ENCODE data around the gene ZNRF1. TPM values are rescaled to one million over a fixed set of nuclear protein-coding genes. Genes with fewer than 3 reads are reported as not detected.

The ZNRF1 gene
- total and polyA plus RNA-seq, 2 of the 8 experiments (the other 6 are each of a cell fraction or from before 2014, with no cell fraction given): 33.5 to 52.9 TPM

DNA sequence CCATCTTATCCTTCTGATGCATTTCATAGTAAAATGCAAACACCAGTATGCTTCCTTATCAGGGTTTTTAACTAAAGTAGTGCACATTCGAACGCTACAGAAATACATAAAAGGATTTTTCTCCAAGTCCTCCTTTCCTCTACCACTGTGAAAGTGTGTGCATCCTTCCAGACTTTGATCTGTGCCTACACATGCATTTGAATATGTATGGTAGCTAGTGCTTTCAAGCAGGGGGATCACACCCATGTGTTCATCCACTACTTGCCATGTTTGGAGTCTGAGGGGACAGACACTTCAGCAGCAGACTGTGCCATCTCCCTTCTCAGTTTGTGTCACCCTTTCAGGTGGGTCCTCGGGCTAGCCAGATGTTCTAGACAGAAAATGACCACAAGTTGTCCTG is 102.8 kb downstream of the ZNRF1 start:
- no peak overlapping the region for H3K23ac ChIP-seq (ENCODE audit: insufficient read length)

More for the DNA sequence above, 102.8 kb downstream of the ZNRF1 start:
- Histone ChIP-seq H3K9me3 (ENCODE audit: insufficient read depth in 2 of 2, low read depth in 1 of 2, low read length in 1 of 2) (no peaks in the 10 kb centered on the region), H3K79me1 (ENCODE audit: low read depth, low read length) (peaks cover 23% of the 10 kb centered on the region), H4K8ac (ENCODE audit: extremely low read depth, insufficient read depth, low read length) (no peak overlapping the region), H2BK5ac (ENCODE audit: low read depth, low read length) (no peak overlapping the region), H3K23me2 (ENCODE audit: low read depth, low read length) (no peaks in the 10 kb centered on the region; the same call in 1 of the 2 replicates), H3K14ac (ENCODE audit: insufficient read length) (no peak overlapping the region), H3K4me2 (ENCODE audit: insufficient read depth in 1 of 2, low read depth in 2 of 2, low read length in 2 of 2) (no peak overlapping the region), H2BK15ac (ENCODE audit: low read length) (no peak overlapping the region), H2BK120ac (replicated peaks; ENCODE audit: low read depth, low read length) (no peak overlapping the region), H3K4me3 (ENCODE audit: extremely low read depth in 1 of 4, insufficient read depth in 2 of 4, low read depth in 3 of 4, low read length in 4 of 4) (no peak overlapping the region), H2BK20ac (ENCODE audit: low read length) (no peak overlapping the region), H2AFZ (ENCODE audit: low read length) (no peak overlapping the region), H4K20me1 (replicated peaks in 1 of 2; ENCODE audit: control insufficient read depth in 1 of 2, insufficient read depth in 2 of 2, low read length in 2 of 2) (peaks cover 10 to 13% of the 10 kb centered on the region in 2 experiments), H3K9ac (replicated peaks in 1 of 4; ENCODE audit: extremely low read depth in 1 of 4, low read depth in 3 of 4, low read length in 3 of 4) (no peak overlapping the region), H4K5ac (ENCODE audit: insufficient read length, low read depth, low read length) (no peak overlapping the region), H3K79me2 (ENCODE audit: control insufficient read depth in 1 of 2, insufficient read depth in 2 of 2, low read length in 2 of 2) (peaks cover 0 to 28% of the 10 kb centered on the region in 2 experiments; a peak in 1 of 4 replicates), H3K36me3 (ENCODE audit: control insufficient read depth in 2 of 4, insufficient read depth in 4 of 4, low read length in 3 of 4) (peaks cover 0 to 4% (median 0%) of the 10 kb centered on the region in 4 experiments; a peak in 1 of 8 replicates), H3K27me3 (replicated peaks in 1 of 4; ENCODE audit: control insufficient read depth in 3 of 4, extremely low read depth in 1 of 4, insufficient read depth in 3 of 4, low read length in 3 of 4) (no peaks in the 10 kb centered on the region), H3K4me1 (replicated peaks in 1 of 4; ENCODE audit: control insufficient read depth in 3 of 4, insufficient read depth in 4 of 4, low read length in 3 of 4) (peaks cover 9 to 34% (median 30%) of the 10 kb centered on the region in 4 experiments), H2BK12ac (ENCODE audit: low read depth, low read length) (no peak overlapping the region), H2AK5ac (ENCODE audit: low read depth, low read length) (no peak overlapping the region), H3K56ac (replicated peaks; ENCODE audit: insufficient read length, low read depth, low read length) (no peak overlapping the region), H4K91ac (replicated peaks; ENCODE audit: insufficient read length, low read length) (no peak overlapping the region), H3K18ac (ENCODE audit: extremely low read depth, low read length) (no peak overlapping the region), H3K4ac (replicated peaks; ENCODE audit: insufficient read length, low read depth, low read length) (no peak overlapping the region), H3K27ac (ENCODE audit: low read depth, low read length) (no peak overlapping the region)
- WGBS, 2 experiments (ENCODE audit: extremely low coverage in 1 of 2, insufficient coverage in 1 of 2, insufficient read length in 1 of 2, insufficient replicate concordance in 2 of 2, low coverage in 1 of 2, low lambda C conversion rate in 2 of 2, missing lambda C conversion rate in 1 of 2): 95% methylated on average over 3 of the region's 3 CpGs; no CpG with 5 or more reads in 1 of the 2 experiments
- TF ChIP-seq KDM4A (IDR thresholded peaks at IDR 0.05; ENCODE audit: low read depth, low read length, severe bottlenecking): no peak
- TF ChIP-seq HDAC6 (IDR thresholded peaks at IDR 0.05; ENCODE audit: low read depth, low read length): no peak
- no peak for TF ChIP-seq FOSL1 (IDR thresholded peaks at IDR 0.05; ENCODE audit: insufficient read depth, low read depth, low read length)
- TF ChIP-seq, protein P1, sequence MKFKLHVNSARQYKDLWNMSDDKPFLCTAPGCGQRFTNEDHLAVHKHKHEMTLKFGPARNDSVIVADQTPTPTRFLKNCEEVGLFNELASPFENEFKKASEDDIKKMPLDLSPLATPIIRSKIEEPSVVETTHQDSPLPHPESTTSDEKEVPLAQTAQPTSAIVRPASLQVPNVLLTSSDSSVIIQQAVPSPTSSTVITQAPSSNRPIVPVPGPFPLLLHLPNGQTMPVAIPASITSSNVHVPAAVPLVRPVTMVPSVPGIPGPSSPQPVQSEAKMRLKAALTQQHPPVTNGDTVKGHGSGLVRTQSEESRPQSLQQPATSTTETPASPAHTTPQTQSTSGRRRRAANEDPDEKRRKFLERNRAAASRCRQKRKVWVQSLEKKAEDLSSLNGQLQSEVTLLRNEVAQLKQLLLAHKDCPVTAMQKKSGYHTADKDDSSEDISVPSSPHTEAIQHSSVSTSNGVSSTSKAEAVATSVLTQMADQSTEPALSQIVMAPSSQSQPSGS (IDR thresholded peaks at IDR 0.05; ENCODE audit: low read length): no peak
- no peak for TF ChIP-seq SAP30 (IDR thresholded peaks at IDR 0.05; ENCODE audit: insufficient read depth, insufficient replicate concordance, low read length)
- FAIRE-seq (no peak), DNase-seq (ENCODE audit: low read depth in 1 of 2, low spot score in 2 of 2) (no peak)
- ChIA-PET CTCF (ENCODE audit: partially characterized antibody) (interaction anchor here (1.7 to 8.0 kb wide), 2 partner anchors 9 to 14 kb away, joined by 4 to 133 read pairs; no protein-coding TSS in a partner anchor), POLR2A (ENCODE audit: partially characterized antibody) (interaction anchor here (1.0 to 5.0 kb wide), 3 partner anchors 8 to 18 kb away, joined by 3 to 42 read pairs (median 6); no protein-coding TSS in a partner anchor)

Measured in H1 (cell line).